Activated CD8-positive, alpha-beta T cell treated with anti-CD3 and anti-CD28 coated beads for 36 hours (primary cell): Measurements from ENCODE around the gene SDS. TPM values are rescaled to one million over a fixed set of nuclear protein-coding genes. Genes with fewer than 3 reads are reported as not detected.
A peak's percentile ranks its signal among the peaks of the same experiment; 100 is the strongest.
"Not testable (repeated sequence)": the region's sequence is repeated elsewhere in the genome, so short reads cannot be mapped to it uniquely, and the experiment has no call there.

Experiments
- ATAC-seq: fragments of 200-7000 bp; cut with Tn5 transposase; one replicate; pipeline ENCODE4 v1.10.0; 2021; ENCODE audit warnings: mild to moderate bottlenecking, moderate library complexity
- CTCF ChIA-PET: fragments of 350-600 bp; sonication (Branson Sonifier 250); formaldehyde crosslinking; loops from one replicate; lab custom pipeline; 2021; ENCODE audit warnings: antibody characterized with exemption; lab: Charles Lee
- POLR2A ChIA-PET: fragments of 350-600 bp; sonication (Branson Sonifier 250); formaldehyde crosslinking; loops from one replicate; lab custom pipeline; 2021; ENCODE audit warnings: antibody characterized with exemption; lab: Charles Lee
- DNase-seq: peaks from one replicate; pipeline ENCODE4 v3.0.0-alpha.2; 2020
- H3K27ac Mint-ChIP-seq: one replicate; pipeline ENCODE4 v1.8.0; 2021; ENCODE audit warnings: mild to moderate bottlenecking, mixed read lengths
- H3K27me3 Mint-ChIP-seq: one replicate; pipeline ENCODE4 v1.8.0; 2021; ENCODE audit warnings: mixed read lengths
- H3K36me3 Mint-ChIP-seq: one replicate; pipeline ENCODE4 v1.8.0; 2021; ENCODE audit warnings: low read depth, mixed read lengths
- H3K4me1 Mint-ChIP-seq: one replicate; pipeline ENCODE4 v1.8.0; 2021; ENCODE audit warnings: low read depth, mixed read lengths
- H3K4me3 Mint-ChIP-seq: one replicate; pipeline ENCODE4 v1.8.0; 2021; ENCODE audit warnings: mild to moderate bottlenecking, moderate library complexity, mixed read lengths
- H3K9me3 Mint-ChIP-seq: one replicate; pipeline ENCODE4 v1.8.0; 2021; ENCODE audit warnings: mixed read lengths
- CTCF ChIP-seq: fragments of 200-600 bp; IDR thresholded peaks from one replicate; pipeline ENCODE4 v1.8.0; 2022; ENCODE audit warnings: antibody characterized with exemption, mild to moderate bottlenecking
- intact Hi-C: fragments of 100-400 bp; cut with micrococcal nuclease; formaldehyde crosslinking; loops from one replicate; pipeline ENCODE4 v1.10.0; 2022
- total RNA-seq, 2 experiments: library from RNA; stranded (reverse); gene quantifications; one replicate each; pipeline ENCODE4 v1.2.3, GENCODE V29; 2021

SDS gene
- total RNA-seq, 2 experiments from 2014 or later: not detected

GRCh38 chr12:113359133-113359938, 44.4 kb downstream of the SDS start:
- POLR2A ChIA-PET: interaction anchor here (1.2 kb wide), 1 partner anchor 25 kb away, joined by 3 read pairs; no protein-coding TSS in a partner anchor

DNA sequence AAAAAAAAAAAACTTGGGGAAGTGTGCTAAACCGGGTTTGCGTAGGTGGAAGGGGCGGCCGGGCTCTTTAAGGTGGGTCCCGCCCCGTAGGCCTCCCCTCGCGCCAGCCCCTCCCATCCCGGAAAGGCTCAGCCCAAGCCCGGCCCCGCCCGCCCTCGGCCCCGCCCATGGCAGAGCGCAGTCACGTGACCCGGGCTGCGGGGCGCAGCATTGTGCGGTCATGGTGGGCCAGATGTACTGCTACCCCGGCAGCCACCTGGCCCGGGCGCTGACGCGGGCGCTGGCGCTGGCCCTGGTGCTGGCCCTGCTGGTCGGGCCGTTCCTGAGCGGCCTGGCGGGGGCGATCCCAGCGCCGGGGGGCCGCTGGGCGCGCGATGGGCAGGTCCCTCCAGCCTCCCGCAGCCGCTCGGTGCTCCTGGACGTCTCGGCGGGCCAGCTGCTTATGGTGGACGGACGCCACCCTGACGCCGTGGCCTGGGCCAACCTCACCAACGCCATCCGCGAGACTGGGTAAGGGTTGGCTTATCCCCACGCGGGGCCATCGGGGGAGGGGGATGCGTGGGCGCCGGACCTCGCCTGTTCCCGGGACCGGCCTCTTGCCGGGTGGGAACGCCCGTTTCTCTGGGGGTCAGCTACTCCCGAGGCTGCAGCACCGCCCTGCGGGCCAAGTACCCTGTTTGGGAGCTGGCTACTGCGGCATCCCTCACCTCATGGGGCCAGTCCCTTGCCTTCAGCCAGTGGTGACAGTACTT, 45.1 kb downstream of the SDS start, which contains the start of gene PLBD2:
Gene PLBD2, plus strand, starts transcription at position 207 of the 752 bp plus-strand sequence. Its CDS starts 14 bp downstream, at position 221.
- H3K36me3 Mint-ChIP-seq: peaks cover 1% of the 10 kb centered on the region
- DNase-seq: peak; percentile 96
- ATAC-seq: peak; percentile 99
- H3K4me3 Mint-ChIP-seq: peak within 1 kb of the TSS; percentile 81
- peak within 1 kb of the TSS; percentile 88 for H3K27ac Mint-ChIP-seq
- no peaks in the 10 kb centered on the region for H3K27me3 Mint-ChIP-seq
- intact Hi-C loops: no loop called here
- no peaks in the 10 kb centered on the region for H3K9me3 Mint-ChIP-seq
- CTCF ChIA-PET: no interaction called here
- no peak for TF ChIP-seq CTCF
- H3K4me1 Mint-ChIP-seq: peaks cover 17% of the 10 kb centered on the region
- POLR2A ChIA-PET: interaction anchor here (0.8 to 1.2 kb wide), 2 partner anchors 22 to 24 kb away, joined by 3 read pairs; no protein-coding TSS in a partner anchor

More at GRCh38 chr12:113359133-113359938, 44.4 kb downstream of the SDS start:
- peaks cover 3% of the 10 kb centered on the region for H3K36me3 Mint-ChIP-seq
- TF ChIP-seq CTCF: no peak
- peak overlapping the region; percentile 2 for H3K27ac Mint-ChIP-seq
- no peaks in the 10 kb centered on the region for H3K9me3 Mint-ChIP-seq
- CTCF ChIA-PET: no interaction called here
- H3K4me3 Mint-ChIP-seq: peak overlapping the region; percentile 81
- no peaks in the 10 kb centered on the region for H3K27me3 Mint-ChIP-seq
- DNase-seq (no peak), ATAC-seq (no peak)
- intact Hi-C loops: no loop called here
- H3K4me1 Mint-ChIP-seq: peaks cover 17% of the 10 kb centered on the region

DNA sequence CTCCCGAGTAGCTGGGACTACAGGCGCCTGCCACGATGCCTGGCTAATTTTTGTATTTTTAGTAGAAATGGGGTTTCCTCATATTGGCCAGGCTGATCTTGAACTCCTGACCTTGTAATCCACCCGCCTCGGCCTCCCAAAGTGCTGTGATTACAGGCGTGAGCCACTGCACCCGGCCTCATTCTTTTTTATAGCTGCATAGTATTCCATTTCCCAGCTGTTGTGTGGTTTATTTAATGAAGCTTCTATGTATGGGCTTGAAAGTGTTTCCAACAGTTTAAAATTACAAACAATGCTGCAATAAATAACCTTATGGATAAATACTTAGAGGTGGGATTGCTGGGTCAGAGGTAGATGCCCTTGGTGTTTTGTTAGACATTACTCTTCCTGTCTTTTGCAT, 49.5 kb downstream of the SDS start:
- POLR2A ChIA-PET, H3K9me3 Mint-ChIP-seq, H3K27ac Mint-ChIP-seq, ATAC-seq, H3K27me3 Mint-ChIP-seq, H3K4me3 Mint-ChIP-seq, intact Hi-C loops, H3K4me1 Mint-ChIP-seq, H3K36me3 Mint-ChIP-seq, DNase-seq: not testable (repeated sequence)
- CTCF ChIA-PET: interaction anchor here (1.4 kb wide), 1 partner anchor 70 kb away, joined by 3 read pairs; no protein-coding TSS in a partner anchor

GRCh38 chr12:113351089-113351488, 52.6 kb downstream of the SDS start:
- ChIA-PET POLR2A (interaction anchor here (0.6 kb wide), 1 partner anchor 73 kb away, joined by 3 read pairs; no protein-coding TSS in a partner anchor), CTCF (no interaction called here)

More at GRCh38 chr12:113351089-113351488, 52.6 kb downstream of the SDS start:
- no peak for TF ChIP-seq CTCF
- intact Hi-C loops: no loop called here
- peaks cover 1% of the 10 kb centered on the region for H3K27me3 Mint-ChIP-seq
- H3K4me1 Mint-ChIP-seq: no peaks in the 10 kb centered on the region
- no peaks in the 10 kb centered on the region for H3K36me3 Mint-ChIP-seq
- ATAC-seq (no peak), DNase-seq (no peak)
- H3K9me3 Mint-ChIP-seq: no peaks in the 10 kb centered on the region
- H3K27ac Mint-ChIP-seq: no peak overlapping the region
- H3K4me3 Mint-ChIP-seq: no peak overlapping the region
